ENCODE data around the gene LGR4. TPM values are rescaled to one million over a fixed set of nuclear protein-coding genes. Genes with fewer than 3 reads are reported as not detected.

The LGR4 gene, protein sequence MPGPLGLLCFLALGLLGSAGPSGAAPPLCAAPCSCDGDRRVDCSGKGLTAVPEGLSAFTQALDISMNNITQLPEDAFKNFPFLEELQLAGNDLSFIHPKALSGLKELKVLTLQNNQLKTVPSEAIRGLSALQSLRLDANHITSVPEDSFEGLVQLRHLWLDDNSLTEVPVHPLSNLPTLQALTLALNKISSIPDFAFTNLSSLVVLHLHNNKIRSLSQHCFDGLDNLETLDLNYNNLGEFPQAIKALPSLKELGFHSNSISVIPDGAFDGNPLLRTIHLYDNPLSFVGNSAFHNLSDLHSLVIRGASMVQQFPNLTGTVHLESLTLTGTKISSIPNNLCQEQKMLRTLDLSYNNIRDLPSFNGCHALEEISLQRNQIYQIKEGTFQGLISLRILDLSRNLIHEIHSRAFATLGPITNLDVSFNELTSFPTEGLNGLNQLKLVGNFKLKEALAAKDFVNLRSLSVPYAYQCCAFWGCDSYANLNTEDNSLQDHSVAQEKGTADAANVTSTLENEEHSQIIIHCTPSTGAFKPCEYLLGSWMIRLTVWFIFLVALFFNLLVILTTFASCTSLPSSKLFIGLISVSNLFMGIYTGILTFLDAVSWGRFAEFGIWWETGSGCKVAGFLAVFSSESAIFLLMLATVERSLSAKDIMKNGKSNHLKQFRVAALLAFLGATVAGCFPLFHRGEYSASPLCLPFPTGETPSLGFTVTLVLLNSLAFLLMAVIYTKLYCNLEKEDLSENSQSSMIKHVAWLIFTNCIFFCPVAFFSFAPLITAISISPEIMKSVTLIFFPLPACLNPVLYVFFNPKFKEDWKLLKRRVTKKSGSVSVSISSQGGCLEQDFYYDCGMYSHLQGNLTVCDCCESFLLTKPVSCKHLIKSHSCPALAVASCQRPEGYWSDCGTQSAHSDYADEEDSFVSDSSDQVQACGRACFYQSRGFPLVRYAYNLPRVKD
- total RNA-seq: 10 to 100 TPM; 16.3 to 17.6 TPM

DNA sequence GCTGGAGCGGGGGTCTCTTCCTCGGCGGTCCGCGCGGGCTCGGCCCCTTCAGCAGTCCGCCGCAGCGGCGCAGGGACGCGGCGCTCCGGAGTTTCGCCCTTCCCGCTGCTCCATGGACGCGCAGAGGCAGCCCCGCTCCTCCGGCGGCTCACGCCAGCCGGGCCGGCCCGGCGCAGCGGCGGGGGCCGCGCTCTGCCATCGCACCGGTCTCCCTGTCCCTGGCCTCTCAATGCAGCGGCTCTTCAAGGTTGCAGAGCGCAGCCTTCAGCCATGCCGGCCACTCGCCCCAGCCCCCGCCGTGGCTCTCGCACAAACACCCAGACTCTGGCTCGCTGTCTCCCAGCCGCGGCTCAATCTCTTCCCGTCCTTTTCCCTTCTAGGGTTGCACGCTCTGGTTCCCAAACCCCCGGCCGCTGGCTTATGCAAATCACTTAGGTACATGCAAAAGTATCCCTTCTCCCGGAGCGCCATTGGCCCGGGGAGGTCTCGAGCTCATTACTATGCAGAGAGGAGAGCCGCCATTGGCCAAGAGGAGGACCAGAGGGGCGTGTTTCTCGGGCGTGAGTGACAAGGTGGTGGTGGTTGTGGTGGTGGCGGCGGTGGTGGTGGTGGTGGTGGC is at the start of gene LGR4:
Gene LGR4 (minus strand): TSS at position 393 of the 619 bp plus-strand sequence. CDS start 488 bp downstream, outside the sequence.

DNA sequence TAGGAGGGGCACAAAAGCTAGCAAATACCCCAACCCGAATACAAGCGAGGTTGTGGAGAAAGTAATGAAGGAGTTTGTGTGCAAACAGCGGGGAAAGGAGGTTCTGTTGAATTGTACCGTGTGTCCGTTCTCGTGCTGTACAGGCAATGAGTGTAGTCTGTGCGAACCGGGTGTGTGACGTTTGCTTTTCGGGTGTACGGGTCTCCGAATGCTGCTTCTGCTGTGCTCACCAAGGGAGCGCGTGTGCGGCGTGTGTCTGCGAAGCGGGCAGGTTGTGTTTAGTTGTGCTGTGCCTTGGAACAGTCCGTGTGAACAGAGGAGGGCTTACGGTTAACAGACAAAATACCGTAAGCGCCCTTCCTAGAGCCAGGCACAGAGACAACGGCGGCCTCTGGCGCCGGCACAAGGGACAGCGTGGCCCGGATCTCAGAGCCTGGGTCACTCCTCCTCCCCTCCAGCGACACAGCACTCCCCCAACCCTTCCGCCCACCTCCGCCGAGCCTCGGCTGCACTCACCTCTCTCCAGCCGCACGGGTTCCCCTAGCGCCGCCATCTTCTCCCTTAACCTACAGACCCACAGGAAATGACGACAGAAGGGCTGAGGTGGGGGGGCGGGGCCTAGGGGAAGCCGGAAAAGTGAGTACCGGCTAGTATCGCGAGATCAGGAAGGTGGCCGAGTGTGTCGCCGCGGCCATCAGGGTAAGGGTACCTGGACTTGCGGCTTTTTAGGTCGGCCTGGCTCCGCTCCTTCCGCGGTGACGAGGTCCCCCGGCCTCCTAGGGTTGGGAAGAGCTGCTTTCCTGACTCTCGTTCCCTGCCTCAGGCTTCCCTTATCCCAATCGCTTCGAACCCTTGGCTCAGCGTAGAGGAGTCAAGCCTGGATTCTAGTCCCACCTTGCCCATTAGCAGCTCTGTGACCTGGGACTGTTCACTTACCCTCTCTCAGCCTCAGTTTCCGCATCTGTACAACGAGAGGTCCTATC is 33.9 kb upstream of the LGR4 start, which contains the start of gene LIN7C:
Gene LIN7C (minus strand): TSS at position 570 of the 983 bp plus-strand sequence. CDS start 17 bp downstream, at position 553.

DNA sequence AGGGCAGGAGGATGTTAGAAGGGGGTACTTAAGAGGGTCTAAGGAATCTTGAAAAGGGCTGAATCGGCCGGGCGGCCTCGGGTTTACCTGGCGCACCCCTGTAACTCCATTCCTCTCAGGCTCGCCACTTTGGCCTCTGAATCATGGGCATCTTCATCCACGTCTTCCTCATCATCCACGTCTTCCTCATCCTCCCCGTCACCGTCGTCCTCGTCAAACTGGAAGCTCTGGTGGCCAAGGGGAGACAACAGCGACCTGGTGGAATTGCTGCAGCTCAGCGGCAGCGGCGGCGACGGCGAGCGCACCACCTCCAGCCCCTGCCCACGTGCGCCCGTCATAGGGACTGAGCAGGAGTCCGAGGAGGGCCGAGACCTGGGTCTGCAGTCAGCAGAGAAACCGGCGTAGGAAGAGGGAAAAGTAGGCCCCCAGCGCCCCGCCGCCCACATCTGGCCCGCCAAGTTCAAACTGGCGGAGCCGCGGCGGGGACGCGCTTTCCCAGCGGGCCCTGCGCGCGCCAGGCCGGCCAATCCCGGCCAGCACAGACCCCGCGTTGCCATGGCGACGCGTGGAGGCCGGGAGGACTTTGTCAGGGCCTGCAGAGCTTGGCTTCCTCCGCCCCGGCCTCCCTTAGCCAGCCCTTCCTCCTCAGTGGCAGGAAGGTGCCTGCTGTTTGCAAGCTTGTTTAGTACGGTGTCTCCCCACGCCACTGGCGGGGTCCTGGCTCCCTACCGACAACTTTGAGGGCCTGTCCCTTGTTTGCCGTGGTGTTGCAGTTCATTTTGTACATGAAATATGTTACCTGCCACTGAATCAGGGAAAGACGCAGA is 109.6 kb downstream of the LGR4 start, which contains the start of gene CCDC34:
Gene CCDC34 (minus strand): TSS at position 467 of the 827 bp plus-strand sequence. CDS start 21 bp downstream, at position 446.

Small RNA genes lying within 50 kb of the gene (small RNA-seq; reads per million reads assigned to genes)
- gene AC100771.1 (0 reads per million in 2 donors), gene MIR8087 (0 reads per million in 2 donors), gene RNA5SP339 (0 reads per million in 2 donors)

Other genes with a start within 250 kb of the LGR4 start
- gene CCDC34, start 109.6 kb downstream of the LGR4 start, total RNA-seq: 1 to 10 TPM; 5.2 to 7.0 TPM
- 10 to 100 TPM; 30.6 to 51.6 TPM for gene LIN7C, start 34.0 kb upstream of the LGR4 start, total RNA-seq
- 1 to 10 TPM; 2.1 to 2.3 TPM for gene BDNF, start 227.7 kb upstream of the LGR4 start, total RNA-seq